Type B pancreatic cell (in vitro differentiated cells): ENCODE data around the gene UBXN2A. TPM values are rescaled to one million over a fixed set of nuclear protein-coding genes. Genes with fewer than 3 reads are reported as not detected.

Source experiments
- DNase-seq: peaks from one replicate; pipeline ENCODE4 v3.0.0; 2021; ENCODE audit warnings: mixed read lengths; ENCODE audit not compliant: unreplicated experiment; ENCODE audit errors: extremely low spot score
- H3K27ac Mint-ChIP-seq: 2 replicates; pipeline ENCODE4 v1.8.0; 2021; ENCODE audit warnings: mild to moderate bottlenecking, mixed read lengths
- H3K27me3 Mint-ChIP-seq: 2 replicates; pipeline ENCODE4 v1.8.0; 2021; ENCODE audit warnings: mixed read lengths
- H3K36me3 Mint-ChIP-seq: 2 replicates; pipeline ENCODE4 v1.8.0; 2021; ENCODE audit warnings: mixed read lengths
- H3K4me1 Mint-ChIP-seq: one replicate; pipeline ENCODE4 v1.8.0; 2021; ENCODE audit warnings: mixed read lengths; ENCODE audit not compliant: unreplicated experiment
- H3K4me3 Mint-ChIP-seq: 2 replicates; pipeline ENCODE4 v1.8.0; 2021; ENCODE audit warnings: mild to moderate bottlenecking, mixed read lengths
- H3K9me3 Mint-ChIP-seq: 2 replicates; pipeline ENCODE4 v1.8.0; 2021; ENCODE audit warnings: mixed read lengths
- total RNA-seq: library from RNA; stranded (reverse); gene quantifications from 2 replicates; pipeline ENCODE4 v1.2.1, GENCODE V29; 2021; ENCODE audit warnings: low replicate concordance
- TF ChIP-seq, protein P1 (sequence below): fragments of 200-600 bp; sonication (generic); conservative IDR thresholded peaks from 2 replicates; pipeline ENCODE4 v1.5.0; 2021; ENCODE audit warnings: antibody characterized with exemption, mild to moderate bottlenecking

Gene UBXN2A
- total RNA-seq, 1 donor from 2014 or later = 20.7 TPM

- Mint-ChIP-seq H3K27me3 (peaks cover 16% of the 10 kb centered on the region), H3K9me3 (no peaks in the 10 kb centered on the region), H3K4me1 (no peaks in the 10 kb centered on the region), H3K36me3 (no peaks in the 10 kb centered on the region), H3K27ac (no peak overlapping the region), H3K4me3 (no peak overlapping the region)
- TF ChIP-seq, protein P1, sequence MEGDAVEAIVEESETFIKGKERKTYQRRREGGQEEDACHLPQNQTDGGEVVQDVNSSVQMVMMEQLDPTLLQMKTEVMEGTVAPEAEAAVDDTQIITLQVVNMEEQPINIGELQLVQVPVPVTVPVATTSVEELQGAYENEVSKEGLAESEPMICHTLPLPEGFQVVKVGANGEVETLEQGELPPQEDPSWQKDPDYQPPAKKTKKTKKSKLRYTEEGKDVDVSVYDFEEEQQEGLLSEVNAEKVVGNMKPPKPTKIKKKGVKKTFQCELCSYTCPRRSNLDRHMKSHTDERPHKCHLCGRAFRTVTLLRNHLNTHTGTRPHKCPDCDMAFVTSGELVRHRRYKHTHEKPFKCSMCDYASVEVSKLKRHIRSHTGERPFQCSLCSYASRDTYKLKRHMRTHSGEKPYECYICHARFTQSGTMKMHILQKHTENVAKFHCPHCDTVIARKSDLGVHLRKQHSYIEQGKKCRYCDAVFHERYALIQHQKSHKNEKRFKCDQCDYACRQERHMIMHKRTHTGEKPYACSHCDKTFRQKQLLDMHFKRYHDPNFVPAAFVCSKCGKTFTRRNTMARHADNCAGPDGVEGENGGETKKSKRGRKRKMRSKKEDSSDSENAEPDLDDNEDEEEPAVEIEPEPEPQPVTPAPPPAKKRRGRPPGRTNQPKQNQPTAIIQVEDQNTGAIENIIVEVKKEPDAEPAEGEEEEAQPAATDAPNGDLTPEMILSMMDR = no peak
- no peak for DNase-seq
Observed at GRCh38 chr2:24016376-24016761, 76.1 kb downstream of the UBXN2A start.

GRCh38 chr2:24016853-24017703 is 76.8 kb downstream of the UBXN2A start:
- TF ChIP-seq, protein P1 = no peak
- DNase-seq = no peak
- no peaks in the 10 kb centered on the region for H3K9me3 Mint-ChIP-seq
- H3K4me1 Mint-ChIP-seq = no peaks in the 10 kb centered on the region
- no peak overlapping the region for H3K27ac Mint-ChIP-seq
- no peak overlapping the region for H3K4me3 Mint-ChIP-seq
- no peaks in the 10 kb centered on the region for H3K36me3 Mint-ChIP-seq
- peaks cover 10% of the 10 kb centered on the region for H3K27me3 Mint-ChIP-seq

DNA sequence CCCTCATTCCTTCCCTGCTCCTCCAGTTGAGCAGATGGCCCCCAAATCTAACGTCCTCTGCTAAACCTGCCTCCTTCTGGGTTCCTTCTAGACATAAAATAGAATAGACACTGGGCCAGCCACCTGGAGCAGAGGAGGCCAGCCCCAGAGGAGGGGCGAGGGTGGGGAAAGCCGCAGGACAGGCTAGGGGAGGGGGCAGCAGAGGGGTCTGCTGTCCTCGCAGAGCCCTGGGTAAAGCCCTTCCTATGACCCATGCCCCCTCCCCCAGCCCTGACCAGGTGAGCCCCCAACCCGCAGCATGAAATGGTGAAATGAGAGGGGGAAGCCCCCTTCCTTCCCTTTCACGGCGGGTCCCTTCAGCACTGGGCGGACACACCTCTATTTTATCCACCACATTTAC is 77.4 kb downstream of the UBXN2A start:
- no peak overlapping the region for H3K27ac Mint-ChIP-seq
- no peaks in the 10 kb centered on the region for H3K9me3 Mint-ChIP-seq
- H3K4me3 Mint-ChIP-seq = no peak overlapping the region
- peaks cover 4% of the 10 kb centered on the region for H3K27me3 Mint-ChIP-seq
- no peaks in the 10 kb centered on the region for H3K4me1 Mint-ChIP-seq
- TF ChIP-seq, protein P1 = no peak
- no peaks in the 10 kb centered on the region for H3K36me3 Mint-ChIP-seq
- no peak for DNase-seq

GRCh38 chr2:24018241-24018640 is 78.0 kb downstream of the UBXN2A start:
- Mint-ChIP-seq H3K4me1 (no peaks in the 10 kb centered on the region), H3K36me3 (no peaks in the 10 kb centered on the region), H3K9me3 (no peaks in the 10 kb centered on the region), H3K27me3 (no peaks in the 10 kb centered on the region), H3K4me3 (no peak overlapping the region), H3K27ac (no peak overlapping the region)
- TF ChIP-seq, protein P1 = no peak
- DNase-seq = no peak

GRCh38 chr2:24019729-24020128 is 79.5 kb downstream of the UBXN2A start:
- H3K27me3 Mint-ChIP-seq = no peaks in the 10 kb centered on the region
- no peaks in the 10 kb centered on the region for H3K36me3 Mint-ChIP-seq
- no peaks in the 10 kb centered on the region for H3K4me1 Mint-ChIP-seq
- H3K9me3 Mint-ChIP-seq = no peaks in the 10 kb centered on the region
- H3K27ac Mint-ChIP-seq = no peak overlapping the region
- no peak overlapping the region for H3K4me3 Mint-ChIP-seq
- DNase-seq = no peak
- TF ChIP-seq, protein P1 = no peak
